GM19468 (cell line): ENCODE results near the gene ZXDC.

Source experiments
- ATAC-seq: cut with Tn5 transposase; IDR thresholded peaks from one replicate; pipeline ENCODE4 v1.9.1; 2021; ENCODE audit warnings: mild to moderate bottlenecking, moderate library complexity, moderate number of reproducible peaks; ENCODE audit not compliant: unreplicated experiment; ENCODE audit errors: extremely low read depth

ZXDC gene

GRCh38 chr3:126456766-126457388 is 18.8 kb downstream of the ZXDC start:
- ATAC-seq = no peak

- no peak for ATAC-seq
Measured at GRCh38 chr3:126456211-126456610, 19.5 kb downstream of the ZXDC start.

- no peak for ATAC-seq
Measured at GRCh38 chr3:126454437-126455198, 21.1 kb downstream of the ZXDC start.

GRCh38 chr3:126454025-126454424 is 21.7 kb downstream of the ZXDC start:
- no peak for ATAC-seq

- ATAC-seq = no peak
Measured at GRCh38 chr3:126452213-126452612, 23.5 kb downstream of the ZXDC start.

DNA sequence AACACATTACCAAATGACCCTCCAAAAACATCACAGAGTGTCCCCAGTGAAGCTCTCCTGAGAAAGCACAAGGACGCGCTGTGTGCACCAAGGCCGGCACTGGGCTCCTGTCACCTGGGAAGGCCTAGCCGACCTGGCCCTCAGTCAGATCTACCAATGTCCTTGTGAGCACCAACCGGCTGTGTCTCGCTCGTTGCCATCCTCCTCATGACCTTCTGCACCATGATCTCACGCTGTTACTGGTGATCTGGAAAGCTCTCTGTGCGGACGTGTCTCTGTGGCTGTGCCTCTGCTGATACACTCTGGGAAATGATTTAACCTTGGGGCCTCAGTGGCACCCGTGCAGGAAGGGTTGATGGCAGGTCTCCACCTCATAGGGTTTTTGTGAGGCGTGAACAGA is 24.2 kb downstream of the ZXDC start:
- ATAC-seq = no peak

GRCh38 chr3:126450744-126451143 is 24.9 kb downstream of the ZXDC start:
- ATAC-seq = no peak

DNA sequence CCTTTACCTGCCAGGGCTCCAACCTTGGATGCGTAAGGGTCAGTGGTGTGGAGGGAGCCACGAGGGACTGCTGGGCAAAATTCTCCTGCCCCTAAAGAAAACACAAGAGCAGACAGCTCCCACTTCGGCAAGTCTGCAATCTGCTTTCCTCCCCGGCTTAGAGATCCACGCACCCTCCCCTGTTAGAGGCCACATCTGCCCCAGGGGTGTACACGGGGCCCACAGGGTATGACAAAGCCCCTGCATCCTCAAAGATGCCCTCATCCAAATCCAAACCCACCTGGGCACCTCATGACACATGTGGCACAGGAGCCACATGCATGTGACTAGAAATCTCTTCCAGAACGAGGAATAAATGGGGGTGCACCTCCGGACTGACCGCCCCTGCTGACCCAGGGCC is 25.5 kb downstream of the ZXDC start:
- ATAC-seq = no peak

- no peak for ATAC-seq
Measured at GRCh38 chr3:126449621-126450051, 26.1 kb downstream of the ZXDC start.

GRCh38 chr3:126448893-126449180 is 26.9 kb downstream of the ZXDC start:
- no peak for ATAC-seq

DNA sequence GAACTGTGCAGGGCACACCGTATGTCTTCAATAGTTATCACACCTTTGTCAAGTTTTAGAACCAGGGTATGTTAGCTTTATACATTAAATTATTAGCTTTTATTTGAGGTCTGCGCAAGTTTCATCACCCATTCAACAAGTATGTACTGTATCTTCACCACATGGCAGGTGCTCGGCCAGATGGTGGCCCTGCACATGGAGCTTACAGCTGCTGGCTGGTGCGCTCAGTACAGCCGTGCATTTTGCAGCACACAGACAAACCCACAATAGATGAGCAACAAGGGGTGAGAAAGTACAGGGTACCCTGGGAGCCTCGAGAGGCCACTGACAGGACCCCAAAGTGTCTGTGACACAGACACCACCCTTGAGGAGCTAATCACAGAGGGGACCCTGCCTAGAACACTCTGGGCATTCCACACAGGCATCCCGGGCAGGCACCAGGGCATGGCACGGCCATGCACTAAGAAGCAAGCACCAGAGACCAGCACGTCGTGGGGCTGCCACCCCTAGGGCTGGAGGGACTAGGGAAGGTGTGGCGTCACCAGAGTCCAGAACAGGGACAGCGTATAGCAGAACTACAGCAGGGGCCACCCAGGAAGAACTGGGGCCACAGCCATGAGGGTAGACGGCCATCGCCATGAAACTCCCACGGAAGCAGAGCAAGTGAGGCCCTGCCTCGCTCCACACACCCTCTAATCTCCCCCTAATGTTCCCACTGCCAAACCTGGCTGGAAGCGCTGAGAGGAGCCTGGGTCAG is 27.4 kb downstream of the ZXDC start:
- no peak for ATAC-seq

DNA sequence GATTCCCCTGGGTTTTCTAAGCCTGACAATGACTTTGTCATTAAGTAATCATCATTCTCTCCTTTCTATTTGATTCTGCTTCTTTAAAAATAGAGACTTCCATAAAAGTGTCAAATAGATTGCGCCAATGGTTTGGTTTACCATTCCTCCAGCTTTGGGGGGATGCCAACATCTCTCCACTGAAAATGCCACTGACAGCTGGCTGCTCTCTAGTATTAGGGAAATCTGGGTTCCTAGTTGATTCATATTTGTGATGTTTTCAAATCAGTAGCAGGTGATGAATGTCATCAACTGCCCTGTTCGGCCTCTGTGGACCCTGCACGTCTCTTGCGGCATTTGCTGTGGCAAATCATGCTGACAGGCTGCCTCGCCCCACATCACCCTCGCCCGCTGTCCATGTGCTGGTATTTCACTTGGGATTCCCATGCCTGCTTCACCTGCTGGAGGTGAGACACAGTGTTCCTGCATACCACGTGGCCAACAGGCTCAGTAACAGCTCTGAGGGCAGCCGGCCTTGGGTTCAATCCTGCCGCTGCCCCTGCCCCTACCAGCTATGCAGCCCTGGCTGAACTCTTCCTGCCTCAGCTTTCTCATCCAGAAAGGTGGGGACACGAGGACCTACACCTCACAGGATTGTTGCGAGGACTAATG is 28.1 kb downstream of the ZXDC start:
- ATAC-seq = no peak

DNA sequence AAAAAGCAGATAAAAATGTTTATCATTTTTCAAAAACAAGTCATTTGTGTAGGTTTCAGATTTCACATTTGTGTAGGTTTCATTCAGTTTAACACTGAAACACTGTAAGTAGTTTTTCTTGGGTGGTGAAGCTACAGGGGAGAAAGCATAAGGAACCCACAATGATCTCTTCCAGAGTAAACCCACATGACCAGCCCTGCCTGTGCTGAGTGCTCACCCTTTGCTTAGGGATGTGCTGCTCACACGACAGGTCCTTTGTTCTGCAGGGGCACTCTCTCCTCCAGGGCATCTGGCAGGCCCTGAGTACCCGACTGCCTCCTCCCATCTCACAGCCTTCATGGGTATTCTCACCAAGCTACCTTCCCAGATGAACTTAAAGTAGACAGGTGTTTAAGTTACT is 28.9 kb downstream of the ZXDC start:
- no peak for ATAC-seq

DNA sequence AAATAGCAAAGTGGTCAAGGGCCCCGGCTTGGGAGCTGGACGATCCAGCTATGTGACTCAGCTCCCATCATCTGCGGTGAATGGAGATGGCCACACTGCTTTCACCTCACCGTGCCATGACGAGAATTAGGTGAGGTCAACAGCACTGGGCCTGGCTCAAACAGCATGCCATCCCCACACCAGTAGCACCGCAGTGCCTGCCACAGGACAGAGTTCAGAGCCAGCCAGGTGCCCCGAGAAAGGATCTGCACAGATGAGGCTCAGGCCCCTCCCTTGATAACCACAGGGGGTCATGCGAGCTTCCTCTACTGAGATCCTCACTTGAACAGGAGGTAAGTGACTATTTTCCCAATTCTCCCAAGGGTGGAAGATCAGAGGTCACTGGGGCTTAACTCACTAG is 29.4 kb downstream of the ZXDC start:
- no peak for ATAC-seq

- ATAC-seq = no peak
Measured at GRCh38 chr3:126445506-126445905, 30.2 kb downstream of the ZXDC start.

- no peak for ATAC-seq
Measured at GRCh38 chr3:126442856-126443242, 32.8 kb downstream of the ZXDC start.

DNA sequence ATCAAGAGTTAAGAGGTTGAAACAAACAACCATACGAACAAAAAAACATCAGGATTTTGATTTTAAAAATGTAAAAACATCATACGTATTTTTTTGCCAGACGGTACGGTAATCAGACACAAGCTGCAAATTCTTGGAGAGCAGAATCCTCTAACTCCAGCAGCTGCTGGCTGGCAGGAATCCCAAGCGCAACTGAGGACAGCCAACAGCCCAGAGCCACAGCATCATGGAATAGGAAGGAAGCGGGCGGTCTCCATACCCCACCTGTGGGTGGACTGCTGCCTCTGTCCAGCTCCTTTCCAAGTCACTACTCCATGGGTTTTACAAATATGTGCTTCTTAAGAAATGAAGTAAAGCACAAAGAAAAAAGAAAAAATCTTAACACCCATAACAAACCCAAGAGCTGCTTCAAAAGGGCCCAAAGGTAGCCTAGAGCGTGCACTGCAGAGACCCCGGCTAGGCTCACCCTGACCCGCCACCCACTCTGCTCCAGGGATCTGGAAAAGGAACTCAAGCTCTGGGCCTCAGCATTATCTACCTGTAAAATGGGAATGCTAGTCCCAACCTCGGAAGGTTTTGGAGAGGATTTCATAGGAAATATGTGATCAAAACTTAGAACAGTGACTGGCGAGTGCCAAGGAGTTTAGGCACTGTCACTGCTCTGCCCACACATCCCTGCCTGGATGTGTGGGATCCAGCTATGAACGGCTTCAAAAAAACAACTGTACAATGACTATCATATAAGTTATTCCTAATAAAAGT is 33.4 kb downstream of the ZXDC start:
- no peak for ATAC-seq

DNA sequence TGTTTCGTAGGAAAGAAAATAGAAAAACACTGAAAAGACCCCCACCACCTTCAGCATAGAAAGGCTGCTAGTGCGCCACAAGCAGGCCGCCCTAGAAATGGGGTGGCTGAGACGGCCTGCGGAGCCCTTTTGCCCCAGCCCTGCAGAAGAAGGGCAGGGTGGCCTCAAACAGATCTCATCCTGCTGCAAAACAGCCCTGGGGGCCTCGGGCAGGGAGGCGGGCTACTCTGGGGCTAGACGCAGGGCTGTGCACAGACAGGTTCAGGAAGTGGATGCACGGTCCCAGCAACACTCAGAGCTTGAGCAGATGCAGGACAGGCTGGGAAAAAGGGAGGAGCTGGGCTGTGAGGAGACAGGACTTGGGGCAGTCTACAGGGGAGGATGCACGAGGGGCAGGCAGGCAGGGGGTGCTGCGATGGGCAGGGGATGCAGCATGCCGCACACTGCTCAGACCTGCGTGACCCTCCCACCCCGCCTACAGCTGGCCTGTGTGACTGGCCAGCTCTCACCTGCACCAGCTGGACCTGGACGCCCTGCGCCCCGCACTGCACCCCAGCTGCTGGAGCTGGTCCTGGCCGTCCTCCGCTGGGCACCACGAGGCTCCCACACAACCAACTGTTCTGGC is 34.3 kb downstream of the ZXDC start:
- no peak for ATAC-seq

DNA sequence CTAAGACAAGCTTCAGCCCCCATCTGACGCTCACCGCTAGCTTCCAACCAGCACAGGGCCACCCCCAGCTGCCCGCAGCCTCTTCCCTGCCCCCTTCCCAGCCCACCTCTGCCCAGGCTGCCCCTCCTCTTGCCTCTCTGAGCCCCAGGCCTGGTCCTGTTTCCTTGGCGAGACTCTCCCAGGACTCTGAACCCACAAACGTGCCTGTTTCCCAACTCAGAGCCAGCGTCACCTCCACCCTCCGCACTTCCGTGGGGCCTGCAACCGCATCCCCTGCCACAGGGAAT is 35.0 kb downstream of the ZXDC start:
- no peak for ATAC-seq
